ENCODE results near the gene SYT14. TPM values are rescaled to one million over a fixed set of nuclear protein-coding genes. Genes with fewer than 3 reads are reported as not detected.
A peak's percentile ranks its signal among the peaks of the same experiment; 100 is the strongest.
"Not testable (repeated sequence)": the region's sequence is repeated elsewhere in the genome, so short reads cannot be mapped to it uniquely, and the experiment has no call there.

The SYT14 gene
- not detected in 2 replicates for total RNA-seq

- intact Hi-C loops (cut with micrococcal nuclease) = no loop called here
- H3K4me1 Mint-ChIP-seq = peaks cover 9% of the 10 kb centered on the region
- H3K4me3 Mint-ChIP-seq = peak within 1 kb of the TSS; percentile 40
- POLR2A ChIA-PET = no interaction called here
- no peak for TF ChIP-seq CTCF (IDR thresholded peaks at IDR 0.05)
- peaks cover 51% of the 10 kb centered on the region for H3K27me3 Mint-ChIP-seq
- DNase-seq (no peak), ATAC-seq (ENCODE audit: low read depth) (no peak)
- H3K36me3 Mint-ChIP-seq (ENCODE audit: low read depth) = no peaks in the 10 kb centered on the region
- CTCF ChIA-PET = no interaction called here
- H3K27ac Mint-ChIP-seq = no peak within 1 kb of the TSS
- H3K9me3 Mint-ChIP-seq = no peaks in the 10 kb centered on the region
Measured at GRCh38 chr1:209937996-209938959, at the start of gene SYT14. Gene SYT14, plus strand, starts transcription at chr1:209938217. Its CDS starts 48 bp downstream, at chr1:209938265.

GRCh38 chr1:209888291-209889076 is 49.5 kb upstream of the SYT14 start:
- POLR2A ChIA-PET; H3K27ac Mint-ChIP-seq; CTCF ChIA-PET; H3K9me3 Mint-ChIP-seq; ATAC-seq (ENCODE audit: low read depth); H3K4me3 Mint-ChIP-seq; H3K36me3 Mint-ChIP-seq (ENCODE audit: low read depth); H3K4me1 Mint-ChIP-seq; intact Hi-C loops (cut with micrococcal nuclease); DNase-seq: not testable (repeated sequence)
- H3K27me3 Mint-ChIP-seq = peaks cover 15% of the 10 kb centered on the region

GRCh38 chr1:209889077-209889418 is 49.0 kb upstream of the SYT14 start:
- no peaks in the 10 kb centered on the region for H3K36me3 Mint-ChIP-seq (ENCODE audit: low read depth)
- DNase-seq (no peak), ATAC-seq (ENCODE audit: low read depth) (no peak)
- POLR2A ChIA-PET = no interaction called here
- H3K4me3 Mint-ChIP-seq = no peak overlapping the region
- peaks cover 13% of the 10 kb centered on the region for H3K27me3 Mint-ChIP-seq
- H3K4me1 Mint-ChIP-seq = no peaks in the 10 kb centered on the region
- H3K9me3 Mint-ChIP-seq = no peaks in the 10 kb centered on the region
- intact Hi-C loops (cut with micrococcal nuclease) = no loop called here
- no peak for TF ChIP-seq CTCF (IDR thresholded peaks at IDR 0.05)
- CTCF ChIA-PET = no interaction called here
- no peak overlapping the region for H3K27ac Mint-ChIP-seq

- CTCF ChIA-PET = no interaction called here
Measured at GRCh38 chr1:209890641-209891330, 47.2 kb upstream of the SYT14 start.

GRCh38 chr1:209893751-209894150 is 44.3 kb upstream of the SYT14 start:
- H3K27ac Mint-ChIP-seq = no peak overlapping the region
- no peaks in the 10 kb centered on the region for H3K27me3 Mint-ChIP-seq
- ChIA-PET CTCF (no interaction called here), POLR2A (no interaction called here)
- ATAC-seq (ENCODE audit: low read depth) (no peak), DNase-seq (no peak)
- H3K36me3 Mint-ChIP-seq (ENCODE audit: low read depth) = no peaks in the 10 kb centered on the region
- H3K9me3 Mint-ChIP-seq = no peaks in the 10 kb centered on the region
- TF ChIP-seq CTCF (IDR thresholded peaks at IDR 0.05) = no peak
- H3K4me3 Mint-ChIP-seq = no peak overlapping the region
- intact Hi-C loops (cut with micrococcal nuclease) = no loop called here
- H3K4me1 Mint-ChIP-seq = no peaks in the 10 kb centered on the region

More at GRCh38 chr1:209890641-209891330, 47.2 kb upstream of the SYT14 start:
- DNase-seq (no peak), ATAC-seq (ENCODE audit: low read depth) (no peak)
- Mint-ChIP-seq H3K27me3 (peaks cover 8% of the 10 kb centered on the region), H3K36me3 (ENCODE audit: low read depth) (no peaks in the 10 kb centered on the region), H3K4me1 (no peaks in the 10 kb centered on the region), H3K4me3 (no peak overlapping the region), H3K9me3 (no peaks in the 10 kb centered on the region), H3K27ac (no peak overlapping the region)
- no peak for TF ChIP-seq CTCF (IDR thresholded peaks at IDR 0.05)
- intact Hi-C loops (cut with micrococcal nuclease) = no loop called here
- POLR2A ChIA-PET = no interaction called here
